ENCODE measurements around the gene NTRK3. TPM values are rescaled to one million over a fixed set of nuclear protein-coding genes. Genes with fewer than 3 reads are reported as not detected.

Gene NTRK3
- total RNA-seq, 1 experiment from 2014 or later = not detected

GRCh38 chr15:88023914-88024313, 232.6 kb downstream of the NTRK3 start:
- H3K27me3 ChIP-seq (ENCODE audit: low read length) = no peaks in the 10 kb centered on the region
- no peaks in the 10 kb centered on the region for H4K20me1 ChIP-seq (ENCODE audit: low read length)
- H3K36me3 ChIP-seq (ENCODE audit: low read depth, low read length) = no peaks in the 10 kb centered on the region
- H3K4me2 ChIP-seq (ENCODE audit: low read length) = no peak overlapping the region
- H3K9me2 ChIP-seq (replicated peaks; ENCODE audit: low read length) = no peaks in the 10 kb centered on the region
- DNase-seq (no peak), ATAC-seq (no peak)
- no peaks in the 10 kb centered on the region for H3F3A ChIP-seq (ENCODE audit: low read length, unreplicated experiment)
- no peaks in the 10 kb centered on the region for H3K9me3 ChIP-seq (ENCODE audit: low read length)
- no peak overlapping the region for H3K9ac ChIP-seq (ENCODE audit: low read length)
- no peaks in the 10 kb centered on the region for H3K79me2 ChIP-seq (ENCODE audit: low read length)
- no peak for TF ChIP-seq EZH2phosphoT487 (IDR thresholded peaks at IDR 0.05; ENCODE audit: borderline replicate concordance, low read length)
- no peak for TF ChIP-seq EZH2 (IDR thresholded peaks at IDR 0.05; ENCODE audit: low read length, unreplicated experiment)
- no peak for TF ChIP-seq CTCF (conservative IDR thresholded peaks at IDR 0.05; ENCODE audit: low read depth, low read length)
- ChIA-PET CTCF (no interaction called here), POLR2A (ENCODE audit: unreplicated experiment) (no interaction called here)
- intact Hi-C loops (cut with micrococcal nuclease) = no loop called here
- H2AFZ ChIP-seq (ENCODE audit: low read length) = no peak overlapping the region
- no peak overlapping the region for H3K27ac ChIP-seq (ENCODE audit: low read length)
- H3K4me3 ChIP-seq (ENCODE audit: low read length) = no peak overlapping the region
- BruUV-seq (replicated peaks) = no TSS peak
- H3K4me1 ChIP-seq (ENCODE audit: insufficient read depth, low read length) = no peaks in the 10 kb centered on the region

- no peaks in the 10 kb centered on the region for H3K9me3 ChIP-seq (ENCODE audit: low read length)
- H3K27me3 ChIP-seq (ENCODE audit: low read length) = no peaks in the 10 kb centered on the region
- H3K36me3 ChIP-seq (ENCODE audit: low read depth, low read length) = no peaks in the 10 kb centered on the region
- TF ChIP-seq EZH2phosphoT487 (IDR thresholded peaks at IDR 0.05; ENCODE audit: borderline replicate concordance, low read length) = no peak
- no peak for TF ChIP-seq CTCF (conservative IDR thresholded peaks at IDR 0.05; ENCODE audit: low read depth, low read length)
- TF ChIP-seq EZH2 (IDR thresholded peaks at IDR 0.05; ENCODE audit: low read length, unreplicated experiment) = no peak
- no TSS peak for BruUV-seq (replicated peaks)
- no peak overlapping the region for H3K4me3 ChIP-seq (ENCODE audit: low read length)
- H3K79me2 ChIP-seq (ENCODE audit: low read length) = no peaks in the 10 kb centered on the region
- H3F3A ChIP-seq (ENCODE audit: low read length, unreplicated experiment) = no peaks in the 10 kb centered on the region
- no peak overlapping the region for H3K9ac ChIP-seq (ENCODE audit: low read length)
- no peak overlapping the region for H2AFZ ChIP-seq (ENCODE audit: low read length)
- no peak for DNase-seq
- ChIA-PET CTCF (no interaction called here), POLR2A (ENCODE audit: unreplicated experiment) (no interaction called here)
- H3K4me1 ChIP-seq (ENCODE audit: insufficient read depth, low read length) = no peaks in the 10 kb centered on the region
- intact Hi-C loops (cut with micrococcal nuclease) = no loop called here
- no peaks in the 10 kb centered on the region for H3K9me2 ChIP-seq (replicated peaks; ENCODE audit: low read length)
- no peak overlapping the region for H3K4me2 ChIP-seq (ENCODE audit: low read length)
- no peak for ATAC-seq
- H4K20me1 ChIP-seq (ENCODE audit: low read length) = no peaks in the 10 kb centered on the region
- H3K27ac ChIP-seq (ENCODE audit: low read length) = no peak overlapping the region
Measured at GRCh38 chr15:88022716-88023115, 233.8 kb downstream of the NTRK3 start.

DNA sequence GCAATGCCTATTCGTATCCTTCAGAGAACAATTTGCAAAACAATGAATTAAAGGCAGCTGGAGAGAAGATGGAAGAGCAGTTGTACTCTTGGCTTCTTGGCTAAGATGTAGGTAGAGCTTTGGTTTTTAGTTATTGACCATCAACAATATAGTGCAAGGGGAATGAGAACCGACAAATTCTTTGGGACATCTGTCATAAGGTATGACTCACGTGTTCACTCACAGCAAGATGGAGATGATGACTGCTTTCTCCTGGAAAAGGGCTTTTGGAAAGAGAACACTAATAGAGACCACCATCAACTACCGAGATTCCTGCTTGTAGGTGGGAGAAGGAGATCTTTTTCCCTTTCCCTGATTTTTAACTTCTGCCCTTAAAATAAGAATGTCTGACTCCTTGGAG, 234.9 kb downstream of the NTRK3 start:
- H4K20me1 ChIP-seq (ENCODE audit: low read length) = no peaks in the 10 kb centered on the region
- no peak overlapping the region for H3K27ac ChIP-seq (ENCODE audit: low read length)
- H3K4me2 ChIP-seq (ENCODE audit: low read length) = no peak overlapping the region
- POLR2A ChIA-PET (ENCODE audit: unreplicated experiment) = no interaction called here
- BruUV-seq (replicated peaks) = no TSS peak
- no peak for TF ChIP-seq CTCF (conservative IDR thresholded peaks at IDR 0.05; ENCODE audit: low read depth, low read length)
- TF ChIP-seq EZH2 (IDR thresholded peaks at IDR 0.05; ENCODE audit: low read length, unreplicated experiment) = no peak
- no peak for TF ChIP-seq EZH2phosphoT487 (IDR thresholded peaks at IDR 0.05; ENCODE audit: borderline replicate concordance, low read length)
- intact Hi-C loops (cut with micrococcal nuclease) = no loop called here
- no peaks in the 10 kb centered on the region for H3K79me2 ChIP-seq (ENCODE audit: low read length)
- H3K27me3 ChIP-seq (ENCODE audit: low read length) = no peaks in the 10 kb centered on the region
- H3K4me1 ChIP-seq (ENCODE audit: insufficient read depth, low read length) = no peaks in the 10 kb centered on the region
- no peak overlapping the region for H3K9ac ChIP-seq (ENCODE audit: low read length)
- H3F3A ChIP-seq (ENCODE audit: low read length, unreplicated experiment) = no peaks in the 10 kb centered on the region
- no peak overlapping the region for H2AFZ ChIP-seq (ENCODE audit: low read length)
- ATAC-seq (no peak), DNase-seq (no peak)
- no peak overlapping the region for H3K4me3 ChIP-seq (ENCODE audit: low read length)
- H3K9me2 ChIP-seq (replicated peaks; ENCODE audit: low read length) = no peaks in the 10 kb centered on the region
- CTCF ChIA-PET = no interaction called here
- H3K9me3 ChIP-seq (ENCODE audit: low read length) = no peaks in the 10 kb centered on the region
- no peaks in the 10 kb centered on the region for H3K36me3 ChIP-seq (ENCODE audit: low read depth, low read length)

All from PC-3 (cell line).